ENCODE results near the gene CHL1. TPM values are rescaled to one million over a fixed set of nuclear protein-coding genes. Genes with fewer than 3 reads are reported as not detected.

The CHL1 gene
- total RNA-seq, 1 donor from 2014 or later: 0.49 TPM

DNA sequence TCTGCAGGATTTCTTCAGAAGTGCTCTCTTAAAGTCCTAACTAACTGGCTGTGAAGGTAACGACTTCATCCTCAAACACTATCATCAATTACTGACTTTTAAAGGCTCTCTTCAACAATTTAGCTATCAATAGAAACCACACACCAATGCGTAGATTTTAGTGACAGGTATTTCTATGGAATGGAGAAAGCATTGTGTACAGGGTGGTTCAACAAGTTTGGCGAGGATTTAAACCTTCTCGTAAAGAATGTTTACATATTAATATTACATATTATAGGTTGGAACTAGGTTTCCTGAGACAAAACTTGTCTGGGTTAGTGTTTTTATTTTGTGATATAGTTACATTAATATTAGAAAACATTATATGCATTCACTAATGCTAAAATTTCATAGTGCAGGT is 233.6 kb downstream of the CHL1 start:
- no peaks in the 10 kb centered on the region for H3K4me1 ChIP-seq
- no peaks in the 10 kb centered on the region for H3K9me3 Mint-ChIP-seq

GRCh38 chr3:435161-435560 is 238.6 kb downstream of the CHL1 start:
- Histone ChIP-seq H3K27me3 (no peaks in the 10 kb centered on the region), H3K4me1 (no peaks in the 10 kb centered on the region), H3F3A (ENCODE audit: low read depth) (no peaks in the 10 kb centered on the region), H3K9ac (no peak overlapping the region), H2AFZ (replicated peaks) (no peak overlapping the region), H3K79me2 (ENCODE audit: low read depth) (no peaks in the 10 kb centered on the region), H4K20me1 (ENCODE audit: low read depth) (no peaks in the 10 kb centered on the region), H3K27ac (no peak overlapping the region), H3K4me2 (no peak overlapping the region), H3K4me3 (no peak overlapping the region), H3K36me3 (no peaks in the 10 kb centered on the region), H3K9me3 (ENCODE audit: low read depth) (no peaks in the 10 kb centered on the region)
- Mint-ChIP-seq H3K27me3 (ENCODE audit: insufficient read depth, low read depth) (no peaks in the 10 kb centered on the region), H3K9me3 (no peaks in the 10 kb centered on the region), H3K36me3 (no peaks in the 10 kb centered on the region), H3K27ac (no peak overlapping the region), H3K4me3 (no peak overlapping the region), H3K4me1 (no peaks in the 10 kb centered on the region)
- TF ChIP-seq EZH2phosphoT487 (IDR thresholded peaks at IDR 0.05) (no peak), EZH2 (IDR thresholded peaks at IDR 0.05) (no peak), CTCF (IDR thresholded peaks at IDR 0.05) (no peak)
- DNase-seq (ENCODE audit: low spot score): no peak

More for the DNA sequence above, 233.6 kb downstream of the CHL1 start:
- Mint-ChIP-seq H3K4me3 (no peak overlapping the region), H3K27me3 (ENCODE audit: insufficient read depth, low read depth) (no peaks in the 10 kb centered on the region), H3K27ac (no peak overlapping the region), H3K4me1 (no peaks in the 10 kb centered on the region), H3K36me3 (no peaks in the 10 kb centered on the region)
- TF ChIP-seq EZH2phosphoT487 (IDR thresholded peaks at IDR 0.05): no peak
- TF ChIP-seq EZH2 (IDR thresholded peaks at IDR 0.05): no peak
- TF ChIP-seq CTCF (IDR thresholded peaks at IDR 0.05): no peak
- H3K36me3 ChIP-seq: no peaks in the 10 kb centered on the region
- H3K4me3 ChIP-seq: no peak overlapping the region
- H3K9me3 ChIP-seq (ENCODE audit: low read depth): no peaks in the 10 kb centered on the region
- no peak overlapping the region for H3K27ac ChIP-seq
- H3K4me2 ChIP-seq: no peak overlapping the region
- H3K9ac ChIP-seq: no peak overlapping the region
- no peak overlapping the region for H2AFZ ChIP-seq (replicated peaks)
- H4K20me1 ChIP-seq (ENCODE audit: low read depth): no peaks in the 10 kb centered on the region
- no peaks in the 10 kb centered on the region for H3K27me3 ChIP-seq
- no peaks in the 10 kb centered on the region for H3F3A ChIP-seq (ENCODE audit: low read depth)
- H3K79me2 ChIP-seq (ENCODE audit: low read depth): no peaks in the 10 kb centered on the region
- DNase-seq (ENCODE audit: low spot score): no peak

- no peaks in the 10 kb centered on the region for H3K4me1 ChIP-seq
- no peaks in the 10 kb centered on the region for H4K20me1 ChIP-seq (ENCODE audit: low read depth)
- no peak overlapping the region for H3K4me3 Mint-ChIP-seq
- peaks cover 1% of the 10 kb centered on the region for H3K36me3 Mint-ChIP-seq
- H3F3A ChIP-seq (ENCODE audit: low read depth): no peaks in the 10 kb centered on the region
- no peaks in the 10 kb centered on the region for H3K27me3 ChIP-seq
- no peaks in the 10 kb centered on the region for H3K4me1 Mint-ChIP-seq
- no peaks in the 10 kb centered on the region for H3K27me3 Mint-ChIP-seq (ENCODE audit: insufficient read depth, low read depth)
- no peak overlapping the region for H3K27ac ChIP-seq
- H2AFZ ChIP-seq (replicated peaks): no peak overlapping the region
- no peak overlapping the region for H3K4me3 ChIP-seq
- no peak for TF ChIP-seq CTCF (IDR thresholded peaks at IDR 0.05)
- TF ChIP-seq EZH2phosphoT487 (IDR thresholded peaks at IDR 0.05): no peak
- TF ChIP-seq EZH2 (IDR thresholded peaks at IDR 0.05): no peak
- no peak overlapping the region for H3K4me2 ChIP-seq
- H3K9me3 ChIP-seq (ENCODE audit: low read depth): no peaks in the 10 kb centered on the region
- no peak for DNase-seq (ENCODE audit: low spot score)
- H3K36me3 ChIP-seq: no peaks in the 10 kb centered on the region
- peaks cover 2% of the 10 kb centered on the region for H3K9me3 Mint-ChIP-seq
- no peak overlapping the region for H3K27ac Mint-ChIP-seq
- H3K9ac ChIP-seq: no peak overlapping the region
- no peaks in the 10 kb centered on the region for H3K79me2 ChIP-seq (ENCODE audit: low read depth)
Observed at GRCh38 chr3:436053-436452, 239.5 kb downstream of the CHL1 start.
